GM18508 (cell line): ENCODE results near the gene TEX50.
"Not testable (repeated sequence)": the region's sequence is repeated elsewhere in the genome, so short reads cannot be mapped to it uniquely, and the experiment has no call there.

Experiments
- ATAC-seq: cut with Tn5 transposase; IDR thresholded peaks from one replicate; pipeline ENCODE4 v1.9.1; 2021; ENCODE audit warnings: moderate number of reproducible peaks; ENCODE audit not compliant: insufficient read depth, unreplicated experiment

TEX50 gene

GRCh38 chr1:173661271-173661670, 26.1 kb downstream of the TEX50 start:
- ATAC-seq, result no peak

GRCh38 chr1:173661763-173662162, 26.6 kb downstream of the TEX50 start:
- no peak for ATAC-seq

DNA sequence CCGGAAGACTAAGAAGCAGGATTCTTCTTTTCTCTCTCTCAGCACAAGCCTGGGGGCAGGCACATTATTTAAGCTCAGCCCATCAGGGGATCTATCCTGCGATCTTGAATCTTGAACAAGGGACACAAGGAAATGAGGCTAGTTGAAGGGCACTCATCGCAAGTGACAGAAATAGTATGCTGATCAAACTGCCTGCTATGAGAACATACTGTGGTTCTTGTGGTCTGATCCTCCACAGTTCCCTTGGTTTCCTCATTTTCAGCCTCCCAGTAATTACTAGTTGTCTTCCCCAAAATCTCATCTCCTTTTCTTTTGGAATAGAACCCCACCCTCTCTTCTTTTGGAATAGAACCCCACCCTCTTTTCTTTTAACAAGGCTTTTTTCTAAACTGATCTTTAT, 28.0 kb downstream of the TEX50 start:
- no peak for ATAC-seq

- ATAC-seq, result no peak
Observed at GRCh38 chr1:173666646-173667045, 31.5 kb downstream of the TEX50 start.

- ATAC-seq, result no peak
Observed at GRCh38 chr1:173669491-173669941, 34.4 kb downstream of the TEX50 start, which contains the start of gene ANKRD45. Gene ANKRD45, minus strand, starts transcription at chr1:173669851. Its CDS starts 10,433 bp downstream, at chr1:173659418.

GRCh38 chr1:173674496-173674895, 39.4 kb downstream of the TEX50 start:
- not testable (repeated sequence) for ATAC-seq

GRCh38 chr1:173680152-173680551, 45.0 kb downstream of the TEX50 start:
- ATAC-seq, result not testable (repeated sequence)

DNA sequence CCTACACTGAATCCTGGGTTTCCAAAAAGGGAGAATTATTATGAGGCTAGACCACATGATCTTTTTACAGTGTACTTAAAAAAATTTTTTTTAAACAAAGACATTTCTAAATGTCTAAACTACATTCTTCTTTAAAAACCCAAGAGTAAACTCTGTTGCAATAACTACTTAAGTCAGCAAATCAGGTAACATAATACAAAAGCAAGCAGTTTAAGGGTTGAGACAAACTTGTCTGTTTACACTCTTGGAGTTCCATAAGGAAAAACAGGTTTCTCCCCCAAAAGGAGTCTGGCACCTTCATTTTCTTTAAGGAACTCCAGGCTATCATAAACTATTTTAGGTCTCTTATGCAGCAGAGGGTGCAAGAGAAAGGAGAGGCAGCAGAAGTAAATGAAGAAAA, 47.0 kb downstream of the TEX50 start:
- no peak for ATAC-seq

DNA sequence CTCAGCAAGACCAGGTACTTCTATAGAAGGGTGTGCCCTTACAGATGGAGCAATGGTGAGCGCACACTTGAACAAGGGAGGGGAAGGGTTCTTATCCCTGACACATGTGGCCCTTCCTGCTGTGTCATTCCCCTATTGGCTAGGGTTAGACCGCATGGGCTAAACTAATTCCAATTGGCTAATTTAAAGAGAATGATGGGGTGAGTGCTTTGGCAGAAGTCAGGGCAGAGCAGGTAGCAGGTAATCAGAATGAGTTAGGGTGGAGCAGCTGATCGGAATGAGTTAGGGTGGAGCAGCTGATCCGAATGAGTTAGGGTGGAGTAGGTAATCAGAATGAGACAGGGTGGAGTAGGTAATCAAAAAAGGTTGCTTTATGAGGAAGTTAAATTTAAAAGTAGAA, 48.7 kb downstream of the TEX50 start:
- ATAC-seq, result not testable (repeated sequence)

GRCh38 chr1:173685121-173685520, 50.0 kb downstream of the TEX50 start:
- not testable (repeated sequence) for ATAC-seq
